ENCODE data around the gene MCCD1. TPM values are rescaled to one million over a fixed set of nuclear protein-coding genes. Genes with fewer than 3 reads are reported as not detected.

Gene MCCD1
- total RNA-seq (2022; extraction: Qiagen RNA extraction; ENCODE audit: low read depth), result not detected in 5 replicates

GRCh38 chr6:31528821-31529328 lies at the start of gene MCCD1:
MCCD1 (plus strand) TSS chr6:31528962; CDS start chr6:31529015, 53 bp downstream.

GRCh38 chr6:31497531-31498476 lies 31.0 kb upstream of the MCCD1 start, which contains the start of gene MICB:
MICB (plus strand) TSS chr6:31498145; CDS start chr6:31498194, 49 bp downstream.

GRCh38 chr6:31541658-31542521 lies 13.1 kb downstream of the MCCD1 start, which contains the start of gene DDX39B:
DDX39B (minus strand) TSS chr6:31542003; CDS start chr6:31540532, 1,471 bp downstream.

GRCh38 chr6:31546339-31546957 lies 17.7 kb downstream of the MCCD1 start, which contains the start of gene ATP6V1G2:
ATP6V1G2 (minus strand) TSS chr6:31546608; CDS start chr6:31546559, 49 bp downstream.

GRCh38 chr6:31546958-31547726 lies 18.4 kb downstream of the MCCD1 start, which contains the start of gene NFKBIL1:
NFKBIL1 (plus strand) TSS chr6:31547608; CDS start chr6:31547695, 87 bp downstream.

GRCh38 chr6:31572041-31572911 lies 43.5 kb downstream of the MCCD1 start, which contains the start of gene LTA:
LTA (plus strand) TSS chr6:31572289; CDS start chr6:31572743, 454 bp downstream.

GRCh38 chr6:31575335-31575901 lies 46.7 kb downstream of the MCCD1 start, which contains the start of gene TNF:
TNF (plus strand) TSS chr6:31575565; CDS start chr6:31575742, 177 bp downstream.

Other genes with a start within 250 kb of the MCCD1 start
- 19.9 to 38.0 TPM (median 25.5 TPM) in 5 replicates for gene HLA-B, start 171.8 kb upstream of the MCCD1 start, total RNA-seq (2022; extraction: Qiagen RNA extraction; ENCODE audit: low read depth)
- 28.4 to 32.1 TPM (median 31.4 TPM) in 5 replicates for gene MICA, start 125.4 kb upstream of the MCCD1 start, total RNA-seq (2022; extraction: Qiagen RNA extraction; ENCODE audit: low read depth)
- 6.2 to 8.4 TPM (median 7.1 TPM) in 5 replicates for gene MICB, start 30.8 kb upstream of the MCCD1 start, total RNA-seq (2022; extraction: Qiagen RNA extraction; ENCODE audit: low read depth)
- gene DDX39B, start 13.0 kb downstream of the MCCD1 start, total RNA-seq (2022; extraction: Qiagen RNA extraction; ENCODE audit: low read depth), result 324 to 377 TPM (median 358 TPM) in 5 replicates
- 0.55 to 1.2 TPM (median 0.83 TPM) in 5 replicates for gene ATP6V1G2, start 17.6 kb downstream of the MCCD1 start, total RNA-seq (2022; extraction: Qiagen RNA extraction; ENCODE audit: low read depth)
- 10.4 to 11.2 TPM (median 11.1 TPM) in 5 replicates for gene NFKBIL1, start 18.6 kb downstream of the MCCD1 start, total RNA-seq (2022; extraction: Qiagen RNA extraction; ENCODE audit: low read depth)
- gene LTA, start 43.3 kb downstream of the MCCD1 start, total RNA-seq (2022; extraction: Qiagen RNA extraction; ENCODE audit: low read depth), result 0.17 to 0.34 TPM in 2 of 5 replicates, not detected in the others
- 0.16 TPM in 1 of 5 replicates, not detected in the others for gene TNF, start 46.6 kb downstream of the MCCD1 start, total RNA-seq (2022; extraction: Qiagen RNA extraction; ENCODE audit: low read depth)
- 0.21 to 0.65 TPM (median 0.29 TPM) in 4 of 5 replicates, not detected in the other for gene LTB, start 53.5 kb downstream of the MCCD1 start, total RNA-seq (2022; extraction: Qiagen RNA extraction; ENCODE audit: low read depth)
- 0.30 to 0.66 TPM in 2 of 5 replicates, not detected in the others for gene LST1, start 57.3 kb downstream of the MCCD1 start, total RNA-seq (2022; extraction: Qiagen RNA extraction; ENCODE audit: low read depth)
- gene NCR3, start 64.0 kb downstream of the MCCD1 start, total RNA-seq (2022; extraction: Qiagen RNA extraction; ENCODE audit: low read depth), result not detected in 5 replicates
- gene AIF1, start 86.3 kb downstream of the MCCD1 start, total RNA-seq (2022; extraction: Qiagen RNA extraction; ENCODE audit: low read depth), result not detected in 5 replicates
- gene PRRC2A, start 91.8 kb downstream of the MCCD1 start, total RNA-seq (2022; extraction: Qiagen RNA extraction; ENCODE audit: low read depth), result 66.6 to 89.8 TPM (median 85.0 TPM) in 5 replicates
- gene BAG6, start 123.7 kb downstream of the MCCD1 start, total RNA-seq (2022; extraction: Qiagen RNA extraction; ENCODE audit: low read depth), result 114 to 149 TPM (median 138 TPM) in 5 replicates
- gene APOM, start 126.9 kb downstream of the MCCD1 start, total RNA-seq (2022; extraction: Qiagen RNA extraction; ENCODE audit: low read depth), result 2.6 to 4.5 TPM (median 3.1 TPM) in 5 replicates
- gene C6orf47, start 131.8 kb downstream of the MCCD1 start, total RNA-seq (2022; extraction: Qiagen RNA extraction; ENCODE audit: low read depth), result 10.6 to 12.7 TPM (median 12.1 TPM) in 5 replicates
- 8.2 to 10.4 TPM (median 9.7 TPM) in 5 replicates for gene GPANK1, start 136.0 kb downstream of the MCCD1 start, total RNA-seq (2022; extraction: Qiagen RNA extraction; ENCODE audit: low read depth)
- 167 to 186 TPM (median 177 TPM) in 5 replicates for gene CSNK2B, start 137.1 kb downstream of the MCCD1 start, total RNA-seq (2022; extraction: Qiagen RNA extraction; ENCODE audit: low read depth)
- 3.6 to 5.4 TPM (median 4.3 TPM) in 5 replicates for gene LY6G5B, start 141.0 kb downstream of the MCCD1 start, total RNA-seq (2022; extraction: Qiagen RNA extraction; ENCODE audit: low read depth)
- gene LY6G5C, start 152.1 kb downstream of the MCCD1 start, total RNA-seq (2022; extraction: Qiagen RNA extraction; ENCODE audit: low read depth), result 1.3 to 2.5 TPM (median 1.7 TPM) in 5 replicates
- 12.8 to 19.4 TPM (median 18.7 TPM) in 5 replicates for gene ABHD16A, start 174.4 kb downstream of the MCCD1 start, total RNA-seq (2022; extraction: Qiagen RNA extraction; ENCODE audit: low read depth)
- gene LY6G6F, start 177.9 kb downstream of the MCCD1 start, total RNA-seq (2022; extraction: Qiagen RNA extraction; ENCODE audit: low read depth), result not detected in 5 replicates
- not detected in 5 replicates for gene LY6G6D, start 186.4 kb downstream of the MCCD1 start, total RNA-seq (2022; extraction: Qiagen RNA extraction; ENCODE audit: low read depth)
- gene LY6G6C, start 192.8 kb downstream of the MCCD1 start, total RNA-seq (2022; extraction: Qiagen RNA extraction; ENCODE audit: low read depth), result 0.14 TPM in 1 of 5 replicates, not detected in the others
- gene MPIG6B, start 194.4 kb downstream of the MCCD1 start, total RNA-seq (2022; extraction: Qiagen RNA extraction; ENCODE audit: low read depth), result not detected in 5 replicates
- gene DDAH2, start 200.3 kb downstream of the MCCD1 start, total RNA-seq (2022; extraction: Qiagen RNA extraction; ENCODE audit: low read depth), result 26.8 to 31.8 TPM (median 27.9 TPM) in 5 replicates
- 486 to 498 TPM (median 493 TPM) in 5 replicates for gene CLIC1, start 207.6 kb downstream of the MCCD1 start, total RNA-seq (2022; extraction: Qiagen RNA extraction; ENCODE audit: low read depth)
- gene MSH5, start 211.0 kb downstream of the MCCD1 start, total RNA-seq (2022; extraction: Qiagen RNA extraction; ENCODE audit: low read depth), result 10.5 to 13.8 TPM (median 12.5 TPM) in 5 replicates
- 1.6 to 3.9 TPM (median 3.7 TPM) in 5 replicates for gene SAPCD1, start 233.7 kb downstream of the MCCD1 start, total RNA-seq (2022; extraction: Qiagen RNA extraction; ENCODE audit: low read depth)
- gene VWA7, start 248.4 kb downstream of the MCCD1 start, total RNA-seq (2022; extraction: Qiagen RNA extraction; ENCODE audit: low read depth), result 1.2 to 2.0 TPM (median 1.5 TPM) in 5 replicates